ENCODE results near the gene KRT79. TPM values are rescaled to one million over a fixed set of nuclear protein-coding genes. Genes with fewer than 3 reads are reported as not detected.

KRT79 gene
- total and polyA plus RNA-seq, 7 donors = 0.03 to 0.05 TPM; not detected in 5

- H3K27me3 ChIP-seq (ENCODE audit: insufficient read depth in 3 of 3, low read length in 2 of 3) = peaks cover 0 to 53% (median 9%) of the 10 kb centered on the region in 3 donors
- no peaks in the 10 kb centered on the region for H3K4me1 ChIP-seq
- no peak for TF ChIP-seq CTCF (IDR thresholded peaks at IDR 0.05)
- H3K36me3 ChIP-seq (ENCODE audit: insufficient read depth in 1 of 2, low read depth in 1 of 2) = no peaks in the 10 kb centered on the region
- DNase-seq (no peak), ATAC-seq (no peak)
- WGBS, 3 donors = 61 to 67% (median 62%) methylated on average over 7 of the region's 7 CpGs
- intact Hi-C loops (cut with DNase I) = no loop called here
- H3K27ac ChIP-seq = no peak overlapping the region
- H3K4me3 ChIP-seq = no peak overlapping the region
- no peaks in the 10 kb centered on the region for H3K9me3 ChIP-seq
These were observed 15.2 kb downstream of the KRT79 start for GRCh38 chr12:52818887-52819420.

- Histone ChIP-seq H3K4me3 (no peak overlapping the region), H3K27me3 (ENCODE audit: insufficient read depth in 3 of 3, low read length in 2 of 3) (peaks cover 0 to 48% (median 9%) of the 10 kb centered on the region in 3 donors), H3K4me1 (no peaks in the 10 kb centered on the region), H3K27ac (no peak overlapping the region), H3K36me3 (ENCODE audit: insufficient read depth in 1 of 2, low read depth in 1 of 2) (no peaks in the 10 kb centered on the region), H3K9me3 (no peaks in the 10 kb centered on the region)
- DNase-seq = no peak
- no peak for ATAC-seq
- TF ChIP-seq CTCF (IDR thresholded peaks at IDR 0.05) = no peak
- intact Hi-C loops (cut with DNase I) = no loop called here
- 30 to 37% (median 30%) methylated on average over 7 of the region's 7 CpGs for WGBS, 3 donors
These were observed 15.7 kb downstream of the KRT79 start for GRCh38 chr12:52818388-52818787.

GRCh38 chr12:52817699-52818238, 16.3 kb downstream of the KRT79 start:
- WGBS, 3 donors = 75 to 81% (median 78%) methylated on average over 2 of the region's 2 CpGs

GRCh38 chr12:52817003-52817698, 17.0 kb downstream of the KRT79 start:
- H3K36me3 ChIP-seq (ENCODE audit: insufficient read depth in 1 of 2, low read depth in 1 of 2) = no peaks in the 10 kb centered on the region
- ATAC-seq = no peak
- intact Hi-C loops (cut with DNase I) = no loop called here
- 84 to 87% (median 85%) methylated on average over 8 of the region's 8 CpGs for WGBS, 3 donors
- peaks cover 0 to 41% (median 6%) of the 10 kb centered on the region in 3 donors for H3K27me3 ChIP-seq (ENCODE audit: insufficient read depth in 3 of 3, low read length in 2 of 3)
- DNase-seq = no peak
- H3K4me1 ChIP-seq = no peaks in the 10 kb centered on the region
- H3K9me3 ChIP-seq = no peaks in the 10 kb centered on the region
- H3K4me3 ChIP-seq = no peak overlapping the region
- TF ChIP-seq CTCF (IDR thresholded peaks at IDR 0.05) = no peak
- H3K27ac ChIP-seq = no peak overlapping the region

More at GRCh38 chr12:52817699-52818238, 16.3 kb downstream of the KRT79 start:
- H3K4me3 ChIP-seq = no peak overlapping the region
- H3K9me3 ChIP-seq = no peaks in the 10 kb centered on the region
- intact Hi-C loops (cut with DNase I) = no loop called here
- H3K27me3 ChIP-seq (ENCODE audit: insufficient read depth in 3 of 3, low read length in 2 of 3) = peaks cover 0 to 41% (median 6%) of the 10 kb centered on the region in 3 donors
- H3K27ac ChIP-seq = no peak overlapping the region
- no peaks in the 10 kb centered on the region for H3K4me1 ChIP-seq
- H3K36me3 ChIP-seq (ENCODE audit: insufficient read depth in 1 of 2, low read depth in 1 of 2) = no peaks in the 10 kb centered on the region
- ATAC-seq = no peak
- DNase-seq = no peak
- TF ChIP-seq CTCF (IDR thresholded peaks at IDR 0.05) = no peak

All from psoas muscle (tissue), 8 donors.